ENCODE data around the gene RTCA.
"Not testable (repeated sequence)": the region's sequence is repeated elsewhere in the genome, so short reads cannot be mapped to it uniquely, and the experiment has no call there.

RTCA gene

GRCh38 chr1:100313382-100313781 lies 47.4 kb downstream of the RTCA start:
- DNase-seq = no peak

DNA sequence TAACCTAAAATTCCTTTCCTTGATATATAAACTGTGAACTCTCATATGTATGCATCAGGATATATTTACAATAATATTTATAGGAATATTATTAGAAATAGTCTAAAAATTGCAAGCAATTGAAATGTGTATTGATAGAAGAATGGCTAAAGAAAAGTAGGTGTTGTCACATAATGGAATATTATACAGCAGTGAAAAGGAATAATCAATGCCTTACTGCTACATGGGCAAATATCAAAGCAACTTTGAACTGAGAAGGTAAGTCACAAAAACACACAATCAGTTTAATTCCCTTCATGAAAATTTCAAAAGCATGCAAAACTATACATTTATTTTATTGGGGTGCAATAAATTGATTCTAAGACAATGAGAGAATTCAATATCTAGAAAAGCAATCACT lies 50.6 kb downstream of the RTCA start:
- DNase-seq = no peak

GRCh38 chr1:100320311-100321099 lies 54.5 kb downstream of the RTCA start:
- DNase-seq = no peak

DNA sequence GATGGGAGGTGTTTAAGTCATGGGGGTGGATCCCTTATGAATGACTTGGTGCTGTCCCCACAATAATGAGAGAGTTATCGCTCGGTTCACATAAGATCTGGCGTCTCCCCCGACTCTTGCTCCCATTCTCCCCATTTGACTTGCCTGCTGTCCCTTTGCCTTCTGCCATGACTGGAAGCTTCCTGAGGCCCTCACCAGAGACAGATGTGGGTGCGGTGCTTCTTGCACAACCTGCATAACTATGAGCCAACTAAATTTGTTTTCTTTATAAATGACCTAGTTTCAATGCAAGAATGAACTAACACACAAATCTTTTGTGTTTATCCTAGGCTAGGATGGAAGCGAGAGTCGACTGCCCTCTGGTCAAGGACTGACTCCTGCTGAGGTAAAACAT lies 55.1 kb downstream of the RTCA start:
- DNase-seq = no peak

DNA sequence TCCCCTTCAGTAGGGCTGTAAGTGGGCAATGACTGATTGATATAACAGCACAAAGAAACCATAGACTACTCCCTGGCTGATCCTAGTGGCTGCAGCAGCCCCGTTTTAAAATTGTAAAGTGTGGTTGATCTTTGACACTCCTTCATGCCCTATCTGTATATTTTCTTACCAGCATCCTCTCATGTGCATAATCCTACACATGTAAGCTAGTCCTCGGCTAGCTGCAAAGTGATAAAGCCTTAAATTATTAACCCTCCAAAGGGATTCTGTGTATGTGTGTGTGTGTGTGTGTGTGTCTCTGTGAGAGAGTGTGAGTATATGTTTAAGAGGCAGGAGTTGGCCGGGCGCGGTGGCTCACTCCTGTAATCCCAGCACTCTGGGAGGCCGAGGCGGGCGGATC lies 55.5 kb downstream of the RTCA start:
- no peak for DNase-seq

GRCh38 chr1:100322436-100323211 lies 56.6 kb downstream of the RTCA start:
- DNase-seq = peak; percentile 20

GRCh38 chr1:100323419-100324106 lies 57.5 kb downstream of the RTCA start:
- DNase-seq = peak; percentile 67

DNA sequence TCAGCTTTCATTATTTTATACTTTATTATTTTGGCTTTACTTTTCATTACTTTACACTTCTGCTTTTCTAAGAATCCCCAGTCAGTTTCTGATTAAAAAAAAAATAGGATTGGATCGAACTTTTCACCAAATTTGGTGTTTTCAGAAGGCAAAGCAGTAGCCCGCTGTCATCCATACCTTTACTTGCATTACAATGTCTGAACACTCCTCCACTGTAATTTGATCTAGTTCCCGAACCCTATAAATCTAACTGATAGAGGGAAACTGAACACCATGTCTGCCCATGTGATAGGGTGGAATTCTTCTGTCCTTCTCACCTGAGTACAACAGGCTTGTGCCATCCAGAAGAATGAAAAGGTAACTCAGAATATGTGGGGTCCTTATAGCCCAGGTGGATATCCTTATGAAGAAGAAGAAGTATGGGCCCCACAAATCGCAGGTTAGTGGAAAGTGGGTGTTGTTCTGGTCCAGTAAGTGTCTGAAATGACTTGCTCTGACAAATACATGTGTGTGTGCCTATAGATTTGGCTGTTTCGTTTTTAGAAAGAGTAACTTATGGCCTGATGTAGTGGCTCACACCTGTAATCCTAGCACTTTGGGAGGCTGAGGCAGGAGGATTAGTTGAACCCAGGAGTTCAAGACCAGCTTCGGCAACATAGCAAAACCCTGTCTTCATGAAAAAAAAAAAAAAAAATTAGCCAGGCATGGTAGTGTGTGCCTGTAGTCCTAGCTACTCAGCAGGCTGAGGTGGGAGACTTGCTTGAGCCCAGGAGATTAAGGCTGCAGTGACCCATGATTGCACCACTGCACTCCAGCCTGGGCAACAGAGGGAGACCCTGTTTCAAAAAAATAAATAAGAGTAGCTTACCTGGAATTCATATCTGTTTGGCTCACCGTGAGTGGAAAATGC lies 59.7 kb downstream of the RTCA start:
- DNase-seq = no peak

DNA sequence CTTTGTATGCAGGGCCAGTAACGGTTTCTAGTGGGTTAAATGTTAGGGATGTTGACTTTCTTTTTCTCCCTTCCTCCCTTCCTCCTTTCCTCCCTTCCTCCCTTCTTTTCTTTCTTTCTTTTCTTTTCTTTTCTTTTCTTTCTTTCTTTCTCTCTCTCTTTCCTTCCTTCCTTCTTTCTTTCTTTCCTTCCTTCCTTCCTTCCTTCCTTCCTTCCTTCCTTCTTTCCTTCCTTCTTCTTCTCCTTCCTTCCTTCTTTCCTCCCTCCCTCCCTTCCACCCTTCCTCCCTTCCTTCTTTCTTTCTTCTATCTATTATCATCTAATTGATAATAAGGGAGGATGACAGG lies 60.3 kb downstream of the RTCA start:
- DNase-seq = not testable (repeated sequence)

DNA sequence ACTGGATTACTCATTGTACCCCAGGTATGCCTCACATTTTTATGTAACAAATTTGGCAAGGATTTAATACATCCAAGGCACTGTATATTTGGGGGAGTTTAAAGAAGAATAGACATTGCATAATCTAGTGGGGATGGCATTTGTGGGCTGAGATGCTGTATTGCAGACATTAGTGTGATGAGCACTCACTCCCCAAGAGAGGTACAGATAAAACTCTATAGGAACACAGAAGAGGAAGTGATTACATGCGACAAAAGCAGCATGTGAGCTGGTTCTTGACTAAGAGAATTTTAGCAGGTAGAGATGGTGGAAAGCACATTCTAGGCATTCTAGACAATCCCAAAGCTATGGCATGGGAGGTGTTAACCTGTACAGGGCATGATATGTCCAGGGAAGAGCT lies 62.1 kb downstream of the RTCA start:
- DNase-seq = peak; percentile 35

DNA sequence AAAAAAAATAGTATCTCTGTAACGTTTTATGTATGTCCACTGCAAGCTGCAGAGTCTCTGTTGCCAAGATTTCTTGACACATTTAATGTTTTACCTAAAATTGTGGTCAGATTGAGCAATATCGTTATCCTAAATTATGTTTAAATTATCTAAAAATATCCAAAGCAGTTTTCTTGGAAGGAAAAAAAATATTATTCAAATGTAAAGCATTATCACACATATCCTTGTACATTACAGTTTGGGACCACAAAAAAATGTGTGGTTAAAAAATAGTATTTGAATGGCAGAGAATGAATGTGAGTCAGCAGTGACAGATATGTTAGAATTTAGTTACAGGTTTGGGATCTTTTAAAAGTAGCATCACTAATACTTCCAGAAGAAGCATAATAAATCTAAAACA lies 65.1 kb downstream of the RTCA start:
- not testable (repeated sequence) for DNase-seq

- DNase-seq = no peak
Observed at GRCh38 chr1:100332331-100332730, 66.3 kb downstream of the RTCA start.

GRCh38 chr1:100335436-100335835 lies 69.4 kb downstream of the RTCA start:
- DNase-seq = no peak

GRCh38 chr1:100337878-100338277 lies 71.9 kb downstream of the RTCA start:
- DNase-seq = not testable (repeated sequence)

DNA sequence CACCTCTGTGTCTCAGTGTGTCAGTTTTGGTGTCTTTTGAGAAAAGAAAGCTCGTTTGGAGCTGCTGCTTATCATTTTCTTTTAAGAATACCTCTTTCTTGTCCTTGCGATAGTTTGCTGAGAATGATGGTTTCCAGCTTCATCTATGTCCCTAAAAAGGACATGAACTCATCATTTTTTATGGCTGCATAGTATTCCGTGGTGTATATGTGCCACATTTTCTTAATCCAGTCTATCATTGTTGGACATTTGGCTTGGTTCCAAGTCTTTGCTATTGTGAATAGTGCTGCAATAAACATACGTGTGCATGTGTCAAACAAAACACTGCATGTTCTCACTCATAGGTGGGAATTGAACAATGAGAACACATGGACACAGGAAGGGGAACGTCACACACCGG lies 73.7 kb downstream of the RTCA start:
- not testable (repeated sequence) for DNase-seq

DNA sequence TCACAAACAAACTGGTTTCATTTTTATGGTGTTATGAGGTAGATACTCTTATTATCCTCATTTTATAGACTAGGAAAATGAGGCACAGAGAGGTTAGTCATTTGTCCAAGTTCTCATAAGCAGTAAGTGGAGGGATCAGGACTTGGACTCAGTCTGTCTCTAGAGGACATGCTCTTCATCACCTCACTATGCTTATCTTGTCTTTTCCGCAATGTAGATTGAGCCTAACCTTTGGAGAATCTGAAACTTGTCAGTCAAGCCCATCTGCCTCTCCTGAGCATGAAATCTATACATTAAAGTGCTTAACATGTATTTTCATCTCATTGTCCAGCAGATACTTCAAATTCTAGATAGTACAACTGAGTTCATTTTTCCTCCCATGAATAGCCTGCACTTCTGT lies 74.5 kb downstream of the RTCA start:
- DNase-seq = no peak

DNA sequence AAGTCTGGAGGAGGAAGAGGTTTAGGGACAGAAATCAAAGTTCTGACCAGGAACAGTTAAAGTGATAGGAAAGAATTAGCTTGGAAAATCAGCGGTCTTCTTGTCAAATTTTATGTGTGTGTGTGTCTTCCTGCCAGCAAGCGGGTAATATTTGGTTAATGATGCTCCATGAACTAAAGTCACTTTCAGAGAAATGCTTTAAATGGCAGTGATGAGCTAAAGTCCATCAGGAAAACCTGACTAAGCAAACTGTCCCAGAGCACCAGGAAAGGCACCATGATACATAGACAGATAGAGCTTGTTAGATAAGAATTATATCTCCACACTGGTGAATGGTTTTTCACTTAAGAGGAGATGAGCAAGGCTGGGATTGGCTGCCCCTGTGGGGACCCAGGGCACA lies 76.3 kb downstream of the RTCA start:
- DNase-seq = no peak
